Natural killer cell (primary cell): ENCODE data around the gene BROX. TPM values are rescaled to one million over a fixed set of nuclear protein-coding genes. Genes with fewer than 3 reads are reported as not detected.

ENCODE experiments used
- ATAC-seq, 3 donors: fragments of 150-1000 bp in 2 of 3; fragments of 200-7000 bp in 1 of 3; cut with Tn5 transposase; 1 replicate in 1 of 3; 2 replicates in 2 of 3; pipeline ENCODE4 v1.10.0; 2021; ENCODE audit warnings: mild to moderate bottlenecking in 2 of 3, moderate library complexity in 2 of 3
- DNase-seq, 2 donors: peaks; one replicate each; pipeline versions ENCODE4 v3.0.0 to v3.0.0-alpha.2; 2013 to 2021; ENCODE audit warnings: mixed read lengths in 1 of 2
- H3K27ac ChIP-seq: one replicate; pipeline ENCODE4 v1.5.1; 2013; ENCODE audit warnings: mild to moderate bottlenecking, low read length
- H3K27me3 ChIP-seq: one replicate; pipeline ENCODE4 v1.6.1; 2013; ENCODE audit warnings: low read length; ENCODE audit not compliant: control insufficient read depth, insufficient read depth
- H3K36me3 ChIP-seq: one replicate; pipeline ENCODE4 v1.6.1; 2013; ENCODE audit warnings: low read length; ENCODE audit not compliant: control insufficient read depth, insufficient read depth
- H3K4me1 ChIP-seq: one replicate; pipeline ENCODE4 v1.6.1; 2013; ENCODE audit warnings: low read length; ENCODE audit not compliant: control insufficient read depth, insufficient read depth
- H3K4me3 ChIP-seq: one replicate; pipeline ENCODE4 v1.5.1; 2013; ENCODE audit warnings: low read length
- H3K9me3 ChIP-seq: one replicate; pipeline ENCODE4 v1.6.1; 2013; ENCODE audit warnings: low read length; ENCODE audit not compliant: control insufficient read depth, insufficient read depth
- H3K27ac Mint-ChIP-seq, 2 donors: one replicate each; pipeline ENCODE4 v1.8.0; 2022; ENCODE audit warnings: mild to moderate bottlenecking in 2 of 2, mixed read lengths in 2 of 2, moderate library complexity in 1 of 2
- H3K27me3 Mint-ChIP-seq, 2 donors: one replicate each; pipeline ENCODE4 v1.8.0; 2022; ENCODE audit warnings: low read depth in 2 of 2, mixed read lengths in 2 of 2
- H3K36me3 Mint-ChIP-seq: one replicate; pipeline ENCODE4 v1.8.0; 2022; ENCODE audit warnings: mixed read lengths
- H3K4me1 Mint-ChIP-seq, 2 donors: one replicate each; pipeline ENCODE4 v1.8.0; 2022; ENCODE audit warnings: mixed read lengths in 2 of 2
- H3K4me3 Mint-ChIP-seq: one replicate; pipeline ENCODE4 v1.8.0; 2022; ENCODE audit warnings: mild to moderate bottlenecking, moderate library complexity, mixed read lengths
- H3K9me3 Mint-ChIP-seq, 2 donors: one replicate each; pipeline ENCODE4 v1.8.0; 2022; ENCODE audit warnings: mixed read lengths in 2 of 2
- CTCF ChIP-seq: fragments of 200-600 bp; IDR thresholded peaks from one replicate; pipeline ENCODE4 v1.8.0; 2022; ENCODE audit warnings: antibody characterized with exemption
- WGBS: methylation state at CpG from one replicate; pipeline ENCODE4 v1.1.7; 2013; ENCODE audit warnings: missing lambda C conversion rate; ENCODE audit not compliant: insufficient coverage; 5-methylcytosine and 5-hydroxymethylcytosine counted together
- intact Hi-C: fragments of 100-400 bp; cut with micrococcal nuclease; formaldehyde crosslinking; loops from one replicate; pipeline ENCODE4 v1.14.2; 2022
- total RNA-seq, 4 donors: library from RNA; stranded (reverse); fragments of 120-200 nt in 1 of 4; gene quantifications; one replicate each; pipeline versions ENCODE4 v1.2.3 to v1.2.4, GENCODE V29; 2013 to 2022

The BROX gene
- total RNA-seq, 3 donors from 2014 or later (not counting 1 experiment from before 2014, with no cell fraction given), result 68.3 to 75.2 (median 74.5) TPM

- Mint-ChIP-seq H3K9me3 (no peaks in the 10 kb centered on the region), H3K4me1 (no peaks in the 10 kb centered on the region), H3K27ac (no peak overlapping the region), H3K36me3 (no peaks in the 10 kb centered on the region), H3K4me3 (no peak overlapping the region), H3K27me3 (peaks cover 12 to 26% of the 10 kb centered on the region in 2 donors)
- no peak for DNase-seq
- Histone ChIP-seq H3K36me3 (no peaks in the 10 kb centered on the region), H3K9me3 (no peaks in the 10 kb centered on the region), H3K27me3 (no peaks in the 10 kb centered on the region), H3K4me1 (no peaks in the 10 kb centered on the region), H3K27ac (no peak overlapping the region), H3K4me3 (no peak overlapping the region)
- ATAC-seq, result no peak
- intact Hi-C loops, result no loop called here
- TF ChIP-seq CTCF, result no peak
- WGBS, result 88% methylated on average over 2 of the region's 3 CpGs
Measured at GRCh38 chr1:222751255-222751654, 38.9 kb downstream of the BROX start.

GRCh38 chr1:222754366-222755139 is 42.2 kb downstream of the BROX start:
- Histone ChIP-seq H3K9me3 (no peaks in the 10 kb centered on the region), H3K4me3 (no peak overlapping the region), H3K36me3 (no peaks in the 10 kb centered on the region), H3K27me3 (no peaks in the 10 kb centered on the region), H3K27ac (no peak overlapping the region), H3K4me1 (no peaks in the 10 kb centered on the region)
- Mint-ChIP-seq H3K36me3 (no peaks in the 10 kb centered on the region), H3K27ac (no peak overlapping the region), H3K4me3 (no peak overlapping the region), H3K9me3 (no peaks in the 10 kb centered on the region), H3K4me1 (no peaks in the 10 kb centered on the region), H3K27me3 (peaks cover 4 to 20% of the 10 kb centered on the region in 2 donors)
- 80% methylated on average over 9 of the region's 10 CpGs for WGBS
- ATAC-seq, result no peak
- DNase-seq, result no peak
- no peak for TF ChIP-seq CTCF
- intact Hi-C loops, result no loop called here

- no peaks in the 10 kb centered on the region for H3K36me3 Mint-ChIP-seq
- no peaks in the 10 kb centered on the region for H3K4me1 Mint-ChIP-seq
- DNase-seq, result no peak
- H3K4me3 ChIP-seq, result no peak overlapping the region
- no peak overlapping the region for H3K27ac ChIP-seq
- H3K27me3 Mint-ChIP-seq, result peaks cover 8 to 39% of the 10 kb centered on the region in 2 donors
- no peak overlapping the region for H3K4me3 Mint-ChIP-seq
- no peak for TF ChIP-seq CTCF
- intact Hi-C loops, result no loop called here
- H3K36me3 ChIP-seq, result no peaks in the 10 kb centered on the region
- no peaks in the 10 kb centered on the region for H3K9me3 Mint-ChIP-seq
- H3K4me1 ChIP-seq, result no peaks in the 10 kb centered on the region
- WGBS, result 91% methylated on average over 10 of the region's 10 CpGs
- no peaks in the 10 kb centered on the region for H3K9me3 ChIP-seq
- H3K27me3 ChIP-seq, result no peaks in the 10 kb centered on the region
- no peak for ATAC-seq
- no peak overlapping the region for H3K27ac Mint-ChIP-seq
Measured at GRCh38 chr1:222757646-222758268, 45.4 kb downstream of the BROX start.
